ENCODE results near the gene TSPAN32.

TSPAN32 gene

GRCh38 chr11:2366276-2366675, 64.5 kb downstream of the TSPAN32 start:
- no peak for DNase-seq (ENCODE audit: low read depth)

- DNase-seq (ENCODE audit: low read depth) = no peak
These were observed 64.9 kb downstream of the TSPAN32 start for GRCh38 chr11:2366733-2367132.

GRCh38 chr11:2367266-2368160, 65.7 kb downstream of the TSPAN32 start:
- DNase-seq (ENCODE audit: low read depth) = no peak

All from fibroblast of the conjunctiva (primary cell).